Small intestine (tissue), 7 donors: ENCODE measurements around the gene LCE5A. TPM values are rescaled to one million over a fixed set of nuclear protein-coding genes. Genes with fewer than 3 reads are reported as not detected.

Source experiments
- DNase-seq, 2 donors: peaks; one replicate each; pipeline versions ENCODE4 v3.0.0 to v3.0.0-alpha.2; 2013
- FAIRE-seq: peaks from 2 replicates; lab custom pipeline; 2012; peaks lifted over from hg19 to GRCh38; lab: Jason Lieb, UNC
- H3K27ac ChIP-seq, 3 donors: one replicate each; pipeline ENCODE4 v1.5.1; 2013; ENCODE audit warnings: low read length in 2 of 3, mild to moderate bottlenecking in 2 of 3, control low read depth in 1 of 3, inconsistent platforms in 1 of 3, low read depth in 1 of 3, moderate library complexity in 1 of 3
- H3K27me3 ChIP-seq, 3 donors: one replicate each; pipeline ENCODE4 v1.6.1; 2013; ENCODE audit warnings: low read length in 3 of 3, inconsistent platforms in 1 of 3; ENCODE audit not compliant: control insufficient read depth in 3 of 3, insufficient read depth in 3 of 3
- H3K36me3 ChIP-seq, 3 donors: one replicate each; pipeline ENCODE4 v1.6.1; 2013; ENCODE audit warnings: low read length in 3 of 3, inconsistent platforms in 1 of 3, low read depth in 1 of 3, mild to moderate bottlenecking in 1 of 3, moderate library complexity in 1 of 3; ENCODE audit not compliant: control insufficient read depth in 3 of 3, insufficient read depth in 2 of 3
- H3K4me1 ChIP-seq, 3 donors: one replicate each; pipeline ENCODE4 v1.6.1; 2013; ENCODE audit warnings: low read length in 2 of 3, inconsistent platforms in 1 of 3, low read depth in 1 of 3, mild to moderate bottlenecking in 1 of 3, moderate library complexity in 1 of 3; ENCODE audit not compliant: control insufficient read depth in 3 of 3, insufficient read depth in 2 of 3
- H3K4me3 ChIP-seq, 3 donors: one replicate each; pipeline ENCODE4 v1.5.1; 2013; ENCODE audit warnings: low read length in 3 of 3, control low read depth in 1 of 3, inconsistent platforms in 1 of 3, low read depth in 1 of 3, mild to moderate bottlenecking in 1 of 3, moderate library complexity in 1 of 3
- H3K9me3 ChIP-seq, 2 donors: one replicate each; pipeline ENCODE4 v1.6.1; 2013; ENCODE audit warnings: low read depth in 1 of 2, low read length in 1 of 2; ENCODE audit not compliant: control insufficient read depth in 2 of 2, insufficient read depth in 1 of 2
- WGBS, 3 donors: extraction: QIAGEN DNeasy Blood & Tissue Kit; methylation state at CpG; one replicate each; pipeline ENCODE4 v1.1.7; 2013; 5-methylcytosine and 5-hydroxymethylcytosine counted together
- polyA plus RNA-seq, 4 donors: library from polyadenylated mRNA; stranded (reverse) in 3 of 4; unstranded in 1 of 4; fragments of 200-250 nt in 3 of 4; fragments of 120-200 nt in 1 of 4; gene quantifications; one replicate each; pipeline versions ENCODE4 v1.2.1 to v1.2.3, GENCODE V29; 2013
- donor health status: healthy with polysubstance abuse.
- donor health status: control.
- donor health status: control.
- donor health status: Bipolar disorder and iron deficiency.
- donor health status: healthy.

LCE5A gene
- polyA plus RNA-seq, 4 donors, result not detected

DNA sequence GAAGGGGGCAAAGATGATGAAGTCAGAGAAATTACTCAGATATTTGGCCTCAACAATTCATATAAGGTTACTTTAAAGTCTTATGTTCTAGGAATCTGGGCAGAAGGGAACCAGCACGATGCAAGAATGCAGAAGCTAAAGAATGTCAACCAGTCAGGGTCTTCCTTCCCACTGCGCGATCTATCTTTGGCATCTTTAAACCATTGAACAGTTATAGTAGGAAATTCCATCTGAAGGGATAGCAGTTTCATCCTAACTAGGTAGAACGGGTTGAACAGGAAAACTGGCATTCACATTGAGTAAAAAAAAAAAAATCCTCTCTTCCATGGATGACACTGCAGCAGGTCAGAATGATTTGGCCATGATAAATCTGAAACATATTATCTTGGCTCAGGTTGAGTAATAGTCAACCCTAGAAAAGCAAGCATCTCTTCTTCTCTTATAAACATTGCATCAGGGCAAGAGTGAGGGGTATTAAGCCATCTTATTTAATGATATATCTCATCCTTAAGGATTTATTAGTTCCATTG, 10.0 kb downstream of the LCE5A start:
- H3K27ac ChIP-seq, result no peak overlapping the region
- FAIRE-seq, result no peak
- no peaks in the 10 kb centered on the region for H3K36me3 ChIP-seq
- peaks cover 0 to 7% (median 4%) of the 10 kb centered on the region in 3 donors for H3K27me3 ChIP-seq
- DNase-seq, result no peak
- no peaks in the 10 kb centered on the region for H3K4me1 ChIP-seq
- 58 to 61% (median 60%) methylated on average over 4 of the region's 4 CpGs for WGBS, 3 donors
- no peak overlapping the region for H3K4me3 ChIP-seq
- H3K9me3 ChIP-seq, result peaks cover 0 to 2% of the 10 kb centered on the region in 2 donors

DNA sequence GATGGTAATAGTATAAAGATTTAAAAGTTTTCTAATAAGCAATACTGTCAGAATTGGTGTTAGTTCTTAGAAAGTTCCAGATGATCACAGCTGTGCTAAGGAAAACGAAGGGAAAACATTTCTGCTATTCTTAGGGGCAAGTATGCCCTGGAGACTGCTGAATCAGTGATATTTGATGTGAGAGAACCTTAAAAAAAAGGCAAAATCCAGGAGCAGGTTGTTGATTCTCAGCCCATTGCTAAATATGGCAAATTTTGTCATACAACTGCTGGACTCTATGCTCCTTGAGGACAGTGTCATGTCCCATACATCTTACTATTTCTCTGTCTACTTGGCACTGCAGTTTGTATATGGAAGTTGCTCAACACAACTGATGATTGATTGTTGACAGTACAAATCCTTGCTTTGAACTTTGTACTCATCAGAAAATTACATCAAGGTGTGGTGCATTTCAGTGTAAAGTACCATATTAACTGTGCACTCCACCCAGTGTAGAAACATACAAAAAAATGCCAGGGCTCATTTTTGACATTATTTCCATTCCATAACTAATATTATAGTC, 14.6 kb downstream of the LCE5A start:
- WGBS, 3 donors, result 12 to 20% (median 17%) methylated on average over 1 of the region's 1 CpG
- no peak for FAIRE-seq
- DNase-seq, result peak; percentile 80 to 90
- peaks cover 0 to 2% (median 0%) of the 10 kb centered on the region in 3 donors for H3K27me3 ChIP-seq
- H3K27ac ChIP-seq, result peak overlapping the region in 2 of 3 donors; percentile 38 to 41
- no peaks in the 10 kb centered on the region for H3K36me3 ChIP-seq
- no peaks in the 10 kb centered on the region for H3K4me1 ChIP-seq
- peaks cover 0 to 2% of the 10 kb centered on the region in 2 donors for H3K9me3 ChIP-seq
- H3K4me3 ChIP-seq, result no peak overlapping the region

DNA sequence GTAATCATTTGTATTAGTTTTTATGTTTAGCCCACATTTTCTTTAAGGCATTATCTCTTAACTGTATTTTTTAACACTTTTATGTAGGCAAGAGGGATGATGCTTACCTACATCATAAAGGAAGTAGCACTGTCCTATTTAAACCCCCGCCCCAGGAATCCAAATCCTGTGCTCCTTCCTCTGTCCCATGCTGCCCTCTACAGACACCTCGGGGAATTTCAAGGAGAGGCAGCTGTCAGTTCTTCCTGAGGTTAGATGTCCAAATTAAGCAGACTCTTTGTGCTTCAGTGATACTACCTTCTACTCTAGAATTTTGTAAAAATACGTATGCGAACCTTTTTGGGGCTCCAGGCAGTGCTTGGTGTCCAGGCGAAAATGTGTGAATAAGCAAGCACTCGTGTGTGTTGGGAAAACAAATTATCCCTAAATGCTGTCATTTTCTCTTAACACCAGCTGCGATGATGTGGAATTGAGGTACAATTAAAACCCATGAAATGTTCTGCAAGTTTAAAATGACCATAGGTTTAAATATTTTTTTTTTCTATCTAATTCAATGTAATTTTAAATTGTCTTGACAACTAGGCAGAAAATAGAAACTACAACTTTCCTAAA, 22.8 kb downstream of the LCE5A start:
- Histone ChIP-seq H3K27me3 (peaks cover 0 to 2% (median 0%) of the 10 kb centered on the region in 3 donors), H3K4me3 (no peak overlapping the region), H3K36me3 (no peaks in the 10 kb centered on the region), H3K27ac (no peak overlapping the region), H3K4me1 (no peaks in the 10 kb centered on the region), H3K9me3 (peaks cover 0 to 4% of the 10 kb centered on the region in 2 donors)
- peak; percentile 53 to 63 for DNase-seq
- WGBS, 3 donors, result 17 to 20% (median 19%) methylated on average over 7 of the region's 7 CpGs
- no peak for FAIRE-seq

DNA sequence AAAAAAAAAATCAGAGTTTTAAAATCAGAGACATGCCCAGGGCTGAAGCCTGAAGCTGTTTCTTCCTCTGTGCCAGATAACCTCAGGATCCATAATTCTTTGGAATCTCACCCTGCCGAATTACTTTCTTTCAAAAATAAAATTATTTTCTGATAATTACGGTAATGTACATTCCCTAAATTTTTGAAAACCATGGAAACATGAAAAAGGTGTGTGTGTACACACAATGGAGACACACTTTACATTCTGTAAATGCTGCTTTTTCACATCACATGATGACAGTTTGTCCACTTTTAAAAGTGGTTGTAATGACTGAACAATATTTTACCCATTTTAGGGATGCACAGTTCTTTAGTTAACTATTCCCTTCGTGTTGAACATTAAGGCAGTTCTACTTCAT, 25.2 kb downstream of the LCE5A start:
- H3K36me3 ChIP-seq, result no peaks in the 10 kb centered on the region
- H3K4me3 ChIP-seq, result no peak overlapping the region
- no peaks in the 10 kb centered on the region for H3K4me1 ChIP-seq
- FAIRE-seq (no peak), DNase-seq (no peak)
- 74 to 85% (median 81%) methylated on average over 3 of the region's 3 CpGs for WGBS, 3 donors
- no peak overlapping the region for H3K27ac ChIP-seq
- peaks cover 0 to 4% of the 10 kb centered on the region in 2 donors for H3K9me3 ChIP-seq
- H3K27me3 ChIP-seq, result peaks cover 0 to 2% (median 0%) of the 10 kb centered on the region in 3 donors

DNA sequence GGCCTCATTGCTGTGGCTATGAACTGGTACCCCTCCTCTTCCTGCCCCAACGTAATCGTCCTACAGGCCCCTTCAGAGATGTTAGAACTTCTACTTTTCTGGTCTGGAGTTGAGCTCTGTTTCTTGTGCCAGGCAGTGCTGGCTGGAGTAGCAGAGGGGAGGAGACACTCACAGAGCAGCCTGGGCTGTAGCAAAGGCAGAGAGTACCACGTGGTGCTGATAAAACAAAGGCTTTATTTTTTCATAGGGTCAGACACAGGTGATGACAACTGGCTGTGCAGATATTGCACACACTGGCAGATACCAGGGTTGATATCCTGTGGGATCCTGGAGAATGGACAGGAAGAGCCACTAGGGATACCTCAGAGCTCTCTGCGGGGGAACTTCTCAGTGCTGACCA, 26.9 kb downstream of the LCE5A start:
- H3K27ac ChIP-seq, result no peak overlapping the region
- H3K4me3 ChIP-seq, result no peak overlapping the region
- 18 to 41% (median 23%) methylated on average over 4 of the region's 4 CpGs for WGBS, 3 donors
- H3K36me3 ChIP-seq, result no peaks in the 10 kb centered on the region
- peaks cover 0 to 2% (median 0%) of the 10 kb centered on the region in 3 donors for H3K27me3 ChIP-seq
- no peaks in the 10 kb centered on the region for H3K9me3 ChIP-seq
- DNase-seq (no peak), FAIRE-seq (no peak)
- H3K4me1 ChIP-seq, result no peaks in the 10 kb centered on the region

DNA sequence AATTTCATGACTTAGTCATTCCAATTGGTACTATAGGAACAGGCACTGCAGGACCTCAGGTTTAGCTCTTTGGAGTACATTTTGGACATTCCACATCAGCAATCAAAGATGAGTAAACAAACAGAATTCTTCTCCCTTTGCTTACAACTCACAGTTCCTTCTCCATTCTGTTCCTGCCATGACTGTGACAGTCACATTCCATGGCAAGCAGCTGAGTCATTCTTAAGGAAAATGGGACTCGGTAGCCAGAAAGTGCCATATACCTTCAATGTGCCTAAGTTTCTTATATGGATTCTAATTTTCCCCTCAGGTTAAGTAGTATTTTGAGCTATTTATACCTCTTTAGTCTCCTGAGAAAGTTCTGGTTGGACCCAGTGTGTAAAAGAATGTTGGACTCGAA, 29.3 kb downstream of the LCE5A start:
- 52 to 64% (median 59%) methylated on average over 2 of the region's 2 CpGs for WGBS, 3 donors
- FAIRE-seq, result no peak
- Histone ChIP-seq H3K27ac (no peak overlapping the region), H3K27me3 (peaks cover 0 to 2% (median 0%) of the 10 kb centered on the region in 3 donors), H3K4me3 (no peak overlapping the region), H3K36me3 (no peaks in the 10 kb centered on the region), H3K4me1 (no peaks in the 10 kb centered on the region), H3K9me3 (no peaks in the 10 kb centered on the region)
- no peak for DNase-seq

DNA sequence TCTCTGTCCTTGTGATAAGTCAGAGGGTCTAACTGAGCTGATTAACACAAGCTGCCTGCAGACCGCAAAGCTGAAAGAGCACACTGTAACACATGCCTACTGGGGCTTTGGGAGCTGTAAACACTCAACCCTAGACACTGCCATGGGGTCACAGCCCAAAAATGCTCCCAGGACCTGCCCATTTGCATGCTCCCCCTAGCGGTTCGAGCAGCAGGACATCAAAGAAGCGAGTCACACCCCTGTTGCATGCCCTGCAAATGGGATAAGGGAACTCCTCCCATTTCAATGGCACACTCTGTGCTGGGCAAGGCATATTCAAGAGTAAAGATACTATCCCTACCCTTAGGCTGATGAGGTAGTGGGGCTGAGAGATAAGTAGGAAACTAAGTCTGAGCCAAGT, 33.2 kb downstream of the LCE5A start:
- 30 to 35% (median 34%) methylated on average over 4 of the region's 4 CpGs for WGBS, 3 donors
- no peaks in the 10 kb centered on the region for H3K9me3 ChIP-seq
- no peaks in the 10 kb centered on the region for H3K36me3 ChIP-seq
- no peaks in the 10 kb centered on the region for H3K27me3 ChIP-seq
- DNase-seq (no peak), FAIRE-seq (no peak)
- no peak overlapping the region for H3K27ac ChIP-seq
- no peaks in the 10 kb centered on the region for H3K4me1 ChIP-seq
- H3K4me3 ChIP-seq, result no peak overlapping the region

DNA sequence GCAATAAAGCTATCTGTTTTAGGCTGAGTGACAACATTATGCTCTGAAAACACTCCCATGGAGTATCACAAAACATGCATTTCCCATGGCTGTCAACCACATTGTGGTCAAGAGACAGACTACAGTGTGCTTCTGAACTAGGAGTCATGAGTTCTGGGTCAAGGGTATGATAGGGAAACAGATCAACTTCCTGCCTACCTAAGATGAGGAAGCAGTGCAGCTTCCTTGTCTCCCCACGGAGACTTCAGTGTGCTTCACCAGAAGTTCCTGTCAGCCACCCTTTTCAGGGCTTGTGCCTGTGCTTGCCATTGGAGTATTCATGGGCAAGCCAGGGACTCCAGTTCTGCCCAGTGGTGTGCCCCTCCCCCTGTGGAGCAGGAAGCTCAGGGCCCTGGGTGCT, 36.1 kb downstream of the LCE5A start:
- WGBS, 3 donors, result 40 to 51% (median 45%) methylated on average over 1 of the region's 1 CpG
- Histone ChIP-seq H3K4me3 (no peak overlapping the region), H3K27me3 (no peaks in the 10 kb centered on the region), H3K36me3 (no peaks in the 10 kb centered on the region), H3K4me1 (no peaks in the 10 kb centered on the region), H3K27ac (no peak overlapping the region), H3K9me3 (no peaks in the 10 kb centered on the region)
- DNase-seq (no peak), FAIRE-seq (no peak)
